Lower lobe of right lung (tissue), 2 donors: Measurements from ENCODE around the gene BRSK1. TPM values are rescaled to one million over a fixed set of nuclear protein-coding genes. Genes with fewer than 3 reads are reported as not detected.

Source experiments
- ATAC-seq, 2 donors: fragments of 200-7000 bp; cut with Tn5 transposase; one replicate each; pipeline ENCODE4 v1.9.1; 2020 to 2022; ENCODE audit warnings: mild to moderate bottlenecking in 2 of 2, moderate library complexity in 2 of 2
- DNase-seq: peaks from one replicate; pipeline ENCODE4 v3.0.0-alpha.2; 2020
- H3K27ac ChIP-seq: fragments of 200-600 bp; one replicate; pipeline ENCODE4 v1.8.0; 2022
- H3K27me3 ChIP-seq: fragments of 200-600 bp; one replicate; pipeline ENCODE4 v1.8.0; 2022; ENCODE audit warnings: low read depth
- H3K36me3 ChIP-seq: fragments of 200-600 bp; one replicate; pipeline ENCODE4 v1.8.0; 2022; ENCODE audit warnings: mild to moderate bottlenecking
- H3K4me1 ChIP-seq: fragments of 200-600 bp; one replicate; pipeline ENCODE4 v1.8.0; 2022
- H3K4me3 ChIP-seq: fragments of 200-600 bp; one replicate; pipeline ENCODE4 v1.8.0; 2022; ENCODE audit warnings: mild to moderate bottlenecking
- H3K9me3 ChIP-seq: fragments of 200-600 bp; one replicate; pipeline ENCODE4 v1.8.0; 2022
- intact Hi-C: fragments of 100-400 bp; cut with DNase I; formaldehyde crosslinking; loops from one replicate; pipeline ENCODE4 v1.11.0; 2022
- total RNA-seq: library from RNA; stranded (reverse); fragmentation: NEBNext Ultra II Directional; extraction: Animal tissue kit (Norgen Biotek cat#: 25700); gene quantifications from one replicate; pipeline ENCODE4 v1.2.1, GENCODE V29; 2021
- TF ChIP-seq, protein P1 (sequence below): fragments of 200-600 bp; IDR thresholded peaks from one replicate; pipeline ENCODE4 v1.8.0; 2022; ENCODE audit warnings: antibody characterized with exemption, mild to moderate bottlenecking
- donor health status: DM: no; HTN: yes; CAD: no; lungs with severe emphysema.

BRSK1 gene
- total RNA-seq, 1 donor from 2014 or later = 1.0 TPM

DNA sequence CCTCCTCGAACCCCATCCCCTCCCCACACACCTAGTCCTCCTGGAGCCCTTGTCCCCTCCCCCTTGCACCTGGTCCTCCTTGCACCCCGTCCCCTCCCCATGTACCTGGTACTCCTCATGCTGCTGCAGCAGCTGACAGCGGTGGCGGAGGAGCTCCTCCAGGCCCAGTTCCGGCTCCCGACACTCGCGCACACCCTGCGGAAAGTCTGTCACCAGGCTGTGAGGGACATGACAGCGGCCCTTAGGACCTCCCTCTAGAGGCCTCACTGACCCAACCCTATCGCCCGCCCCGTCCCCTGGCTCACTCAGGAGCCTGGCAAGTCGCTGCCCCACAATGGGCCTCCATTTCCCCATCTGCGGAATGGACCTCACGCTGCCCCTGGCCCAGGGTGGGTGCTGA, 18.6 kb upstream of the BRSK1 start:
- Histone ChIP-seq H3K4me1 (peaks cover 1% of the 10 kb centered on the region), H3K27ac (no peak overlapping the region), H3K4me3 (no peak overlapping the region), H3K9me3 (no peaks in the 10 kb centered on the region), H3K27me3 (no peaks in the 10 kb centered on the region), H3K36me3 (peaks cover 10% of the 10 kb centered on the region)
- no peak for DNase-seq
- intact Hi-C loops = no loop called here
- TF ChIP-seq, protein P1, sequence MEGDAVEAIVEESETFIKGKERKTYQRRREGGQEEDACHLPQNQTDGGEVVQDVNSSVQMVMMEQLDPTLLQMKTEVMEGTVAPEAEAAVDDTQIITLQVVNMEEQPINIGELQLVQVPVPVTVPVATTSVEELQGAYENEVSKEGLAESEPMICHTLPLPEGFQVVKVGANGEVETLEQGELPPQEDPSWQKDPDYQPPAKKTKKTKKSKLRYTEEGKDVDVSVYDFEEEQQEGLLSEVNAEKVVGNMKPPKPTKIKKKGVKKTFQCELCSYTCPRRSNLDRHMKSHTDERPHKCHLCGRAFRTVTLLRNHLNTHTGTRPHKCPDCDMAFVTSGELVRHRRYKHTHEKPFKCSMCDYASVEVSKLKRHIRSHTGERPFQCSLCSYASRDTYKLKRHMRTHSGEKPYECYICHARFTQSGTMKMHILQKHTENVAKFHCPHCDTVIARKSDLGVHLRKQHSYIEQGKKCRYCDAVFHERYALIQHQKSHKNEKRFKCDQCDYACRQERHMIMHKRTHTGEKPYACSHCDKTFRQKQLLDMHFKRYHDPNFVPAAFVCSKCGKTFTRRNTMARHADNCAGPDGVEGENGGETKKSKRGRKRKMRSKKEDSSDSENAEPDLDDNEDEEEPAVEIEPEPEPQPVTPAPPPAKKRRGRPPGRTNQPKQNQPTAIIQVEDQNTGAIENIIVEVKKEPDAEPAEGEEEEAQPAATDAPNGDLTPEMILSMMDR = no peak
- ATAC-seq = no peak

DNA sequence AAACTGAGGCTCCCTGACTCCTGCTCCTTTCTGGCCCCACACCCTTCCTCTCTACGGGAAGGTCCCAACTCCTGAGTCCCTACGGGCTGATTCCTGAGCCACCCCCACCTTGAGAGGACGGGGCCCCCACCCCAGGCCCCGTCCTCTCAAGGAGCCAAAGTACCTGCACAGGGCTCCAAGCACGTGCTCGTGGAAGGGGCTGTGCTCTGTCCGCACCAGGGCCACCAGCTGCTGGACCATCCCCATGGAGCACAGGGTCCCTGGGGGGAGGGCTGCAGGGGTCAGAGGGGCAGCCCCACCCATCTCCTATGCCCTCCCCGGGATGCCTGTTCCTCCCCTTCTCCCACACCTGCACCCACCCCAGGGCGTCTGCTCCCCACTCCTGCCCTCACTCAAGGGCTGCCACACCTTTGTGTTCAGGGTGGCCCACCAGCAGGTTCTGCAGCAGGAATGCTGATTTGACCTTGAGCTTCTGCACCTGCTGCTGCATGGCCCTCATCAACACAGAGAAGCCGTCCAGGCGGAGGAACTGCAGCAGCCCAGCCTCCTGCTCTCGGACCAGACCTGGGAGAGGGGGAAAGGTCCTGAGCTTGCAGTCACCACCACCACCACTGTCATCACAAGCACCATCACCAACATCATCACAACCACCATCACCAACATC, 17.9 kb upstream of the BRSK1 start:
- Histone ChIP-seq H3K4me1 (no peaks in the 10 kb centered on the region), H3K27ac (no peak overlapping the region), H3K36me3 (peaks cover 10% of the 10 kb centered on the region), H3K9me3 (no peaks in the 10 kb centered on the region), H3K4me3 (no peak overlapping the region), H3K27me3 (no peaks in the 10 kb centered on the region)
- DNase-seq (no peak), ATAC-seq (no peak)
- TF ChIP-seq, protein P1 = no peak
- intact Hi-C loops = no loop called here

GRCh38 chr19:55266404-55266803, 17.4 kb upstream of the BRSK1 start:
- Histone ChIP-seq H3K4me3 (no peak overlapping the region), H3K27me3 (no peaks in the 10 kb centered on the region), H3K36me3 (peaks cover 13% of the 10 kb centered on the region), H3K9me3 (no peaks in the 10 kb centered on the region), H3K27ac (no peak overlapping the region), H3K4me1 (no peaks in the 10 kb centered on the region)
- ATAC-seq = no peak
- no peak for DNase-seq
- intact Hi-C loops = no loop called here
- TF ChIP-seq, protein P1 = no peak

- H3K9me3 ChIP-seq = no peaks in the 10 kb centered on the region
- H3K4me1 ChIP-seq = no peaks in the 10 kb centered on the region
- DNase-seq (no peak), ATAC-seq (no peak)
- peaks cover 18% of the 10 kb centered on the region for H3K36me3 ChIP-seq
- intact Hi-C loops = no loop called here
- TF ChIP-seq, protein P1 = no peak
- no peak overlapping the region for H3K27ac ChIP-seq
- no peak overlapping the region for H3K4me3 ChIP-seq
- H3K27me3 ChIP-seq = no peaks in the 10 kb centered on the region
Measured at GRCh38 chr19:55266840-55267239, 17.0 kb upstream of the BRSK1 start.

- H3K4me1 ChIP-seq = no peaks in the 10 kb centered on the region
- no peak overlapping the region for H3K4me3 ChIP-seq
- ATAC-seq (no peak), DNase-seq (no peak)
- peaks cover 39% of the 10 kb centered on the region for H3K36me3 ChIP-seq
- no peak overlapping the region for H3K27ac ChIP-seq
- H3K27me3 ChIP-seq = no peaks in the 10 kb centered on the region
- TF ChIP-seq, protein P1 = no peak
- H3K9me3 ChIP-seq = no peaks in the 10 kb centered on the region
- intact Hi-C loops = no loop called here
Measured at GRCh38 chr19:55269299-55269698, 14.5 kb upstream of the BRSK1 start.
